Mucosa of gallbladder (tissue), 1 donor: ENCODE measurements around the gene BARX1. TPM values are rescaled to one million over a fixed set of nuclear protein-coding genes. Genes with fewer than 3 reads are reported as not detected.

Source experiments
- DNase-seq: peaks from one replicate; pipeline ENCODE4 v3.0.0-alpha.2; 2020; ENCODE audit warnings: low spot score
- total RNA-seq: library from RNA; stranded (reverse); gene quantifications from one replicate; pipeline ENCODE4 v1.2.1, GENCODE V29; 2021
- donor health status: DM: no; HTN: no; CAD: no.

BARX1 gene
- total RNA-seq, 1 donor from 2014 or later: 2.9 TPM

- no peak for DNase-seq
Observed at GRCh38 chr9:93917121-93917853, 37.9 kb downstream of the BARX1 start.

GRCh38 chr9:93916358-93916757 lies 38.8 kb downstream of the BARX1 start:
- DNase-seq: no peak

GRCh38 chr9:93911801-93912554 lies 43.2 kb downstream of the BARX1 start:
- no peak for DNase-seq

DNA sequence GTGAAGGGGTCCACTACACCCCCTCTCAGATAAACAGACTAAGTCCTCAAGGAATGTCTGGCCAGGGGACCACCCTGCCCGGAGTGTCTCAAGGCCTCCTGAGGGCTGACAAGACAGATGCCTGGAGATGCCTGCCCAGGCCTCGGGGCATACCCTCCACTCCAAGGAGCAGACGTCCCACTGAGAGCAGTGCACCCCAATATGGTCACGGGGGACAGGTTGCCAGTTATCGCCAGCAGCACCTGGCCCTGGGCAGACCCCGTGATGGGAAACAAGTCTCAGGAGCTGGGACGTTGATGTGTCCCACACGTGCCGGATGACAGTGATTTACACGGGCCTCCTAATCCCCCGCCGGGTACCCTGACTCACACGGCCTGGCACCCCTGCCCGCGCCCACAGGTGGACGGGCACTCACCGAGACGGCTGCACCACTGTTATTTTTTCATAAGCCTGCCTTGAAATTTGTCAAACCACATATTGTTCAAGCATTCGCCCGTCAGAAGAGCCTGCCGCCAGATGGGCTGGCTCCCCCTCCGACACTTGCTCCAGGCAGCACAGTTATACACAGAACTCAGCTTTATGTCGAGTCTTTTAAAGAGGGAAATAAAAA lies 43.9 kb downstream of the BARX1 start:
- no peak for DNase-seq

- DNase-seq: no peak
Observed at GRCh38 chr9:93910598-93910997, 44.6 kb downstream of the BARX1 start.

DNA sequence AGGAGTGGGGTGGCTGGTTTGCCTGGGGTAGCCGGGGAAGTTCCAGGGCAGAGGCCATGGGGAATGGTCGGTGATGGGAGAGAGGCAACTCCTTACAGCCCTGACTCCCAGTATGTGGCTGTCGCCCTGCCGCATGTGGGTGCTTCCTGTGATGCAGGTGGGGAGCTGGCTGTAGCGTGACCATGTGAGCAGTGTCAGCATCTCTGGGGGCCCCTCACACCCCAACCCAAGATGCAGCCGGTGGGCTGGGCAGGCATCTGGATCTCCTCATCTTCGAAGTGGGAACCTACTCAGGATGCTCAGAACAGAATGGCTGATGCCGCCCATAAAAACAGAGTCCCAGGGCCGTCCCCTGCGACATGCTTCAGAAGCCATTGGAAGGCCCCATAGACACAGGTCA lies 45.0 kb downstream of the BARX1 start:
- DNase-seq: no peak

GRCh38 chr9:93909242-93909616 lies 45.9 kb downstream of the BARX1 start:
- no peak for DNase-seq

DNA sequence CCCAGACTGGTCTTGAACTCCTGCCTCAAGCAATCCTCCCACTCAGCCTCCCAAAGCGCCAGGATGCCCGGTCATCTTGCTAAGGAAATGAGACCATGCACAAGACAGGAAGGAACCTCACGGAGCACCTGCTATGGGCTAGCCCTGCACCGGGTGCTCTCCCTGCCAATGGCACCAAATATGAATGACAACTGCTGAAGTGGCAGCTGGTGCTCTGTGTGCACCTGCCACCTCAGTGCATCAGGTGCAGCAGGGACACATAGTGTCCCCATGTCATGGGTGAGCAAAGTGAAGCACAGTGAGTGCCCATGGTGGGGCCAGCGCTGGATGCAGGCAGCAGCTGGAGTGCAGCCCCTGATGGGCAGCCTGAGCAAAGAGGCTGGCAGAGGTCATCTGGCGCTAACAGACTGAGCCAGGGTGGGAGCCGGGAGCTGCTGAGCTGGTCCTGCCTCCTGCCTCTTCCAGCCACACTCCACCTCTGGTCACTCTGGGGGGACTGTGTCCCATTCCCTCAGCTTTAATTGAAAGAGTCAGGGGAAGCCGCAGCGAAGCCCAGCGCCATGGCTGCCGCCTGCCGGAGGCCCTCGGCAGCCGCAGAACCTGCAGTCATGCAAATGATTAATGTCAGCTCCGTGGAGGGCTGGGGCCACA lies 46.4 kb downstream of the BARX1 start:
- no peak for DNase-seq

- DNase-seq: no peak
Observed at GRCh38 chr9:93907551-93908199, 47.5 kb downstream of the BARX1 start.

DNA sequence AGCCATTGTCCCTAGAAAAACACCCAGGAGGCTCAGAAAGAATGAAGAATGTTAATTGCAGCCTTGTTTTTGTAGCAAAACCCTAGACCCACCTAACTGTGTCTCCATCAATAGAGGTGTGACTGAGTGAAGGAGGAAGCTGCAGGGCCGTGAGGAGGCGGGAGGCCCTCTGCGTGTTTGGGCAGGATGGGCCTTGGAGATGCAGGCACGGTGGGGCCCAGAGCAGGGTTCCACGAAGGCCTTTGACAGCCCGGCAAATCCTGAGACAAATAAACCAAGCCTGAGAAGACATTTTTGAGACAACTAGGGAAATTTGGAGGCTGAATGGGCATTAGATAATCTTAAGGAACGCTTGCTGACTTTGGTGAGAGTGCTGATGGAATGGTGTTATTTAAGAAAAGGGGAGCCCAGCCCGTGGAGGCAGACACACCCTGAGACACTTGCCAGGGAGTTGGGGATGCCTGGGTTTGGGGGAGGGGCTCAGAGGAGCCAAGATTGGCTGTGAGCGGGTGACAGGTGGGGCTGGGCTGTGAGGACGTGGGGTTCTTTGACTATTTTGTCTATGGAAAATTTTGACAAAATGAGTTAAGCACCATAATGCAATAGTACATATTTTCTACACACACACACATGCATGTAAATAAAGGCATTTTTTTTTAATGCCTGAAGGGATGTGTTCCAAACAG lies 48.8 kb downstream of the BARX1 start:
- DNase-seq: no peak

DNA sequence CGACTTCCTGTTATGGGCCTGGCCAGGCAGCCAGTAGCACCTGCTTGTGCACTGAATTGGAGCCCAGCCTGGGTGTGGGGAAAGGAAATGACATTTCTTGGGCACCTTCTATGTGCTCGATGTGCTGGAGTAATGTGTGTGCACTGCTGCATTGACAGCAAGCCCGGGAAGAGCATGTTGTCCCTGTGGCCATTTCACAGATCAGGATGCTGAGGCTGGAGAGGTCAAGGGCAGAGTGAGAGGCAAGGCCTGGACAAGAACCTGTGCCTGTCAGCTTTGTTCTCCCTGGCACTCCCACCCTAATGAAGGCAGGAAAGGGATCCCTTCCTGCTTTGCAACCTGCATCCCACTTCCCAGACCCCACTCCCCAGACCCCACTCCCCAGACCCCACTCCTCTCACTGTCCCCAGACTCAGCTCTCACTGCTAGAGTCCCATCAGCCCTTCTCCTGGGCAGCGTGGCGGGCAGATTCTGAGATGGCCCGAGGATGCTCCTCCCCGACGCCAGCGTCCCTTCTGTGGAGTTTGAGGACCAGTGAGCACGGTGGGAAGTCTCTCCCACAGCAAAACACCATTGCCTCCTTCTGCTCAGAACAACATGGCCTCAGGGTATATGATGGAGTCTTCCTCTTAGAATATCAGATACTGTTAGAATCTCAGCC lies 49.6 kb downstream of the BARX1 start:
- DNase-seq: no peak

GRCh38 chr9:93904649-93905472 lies 50.3 kb downstream of the BARX1 start:
- no peak for DNase-seq

DNA sequence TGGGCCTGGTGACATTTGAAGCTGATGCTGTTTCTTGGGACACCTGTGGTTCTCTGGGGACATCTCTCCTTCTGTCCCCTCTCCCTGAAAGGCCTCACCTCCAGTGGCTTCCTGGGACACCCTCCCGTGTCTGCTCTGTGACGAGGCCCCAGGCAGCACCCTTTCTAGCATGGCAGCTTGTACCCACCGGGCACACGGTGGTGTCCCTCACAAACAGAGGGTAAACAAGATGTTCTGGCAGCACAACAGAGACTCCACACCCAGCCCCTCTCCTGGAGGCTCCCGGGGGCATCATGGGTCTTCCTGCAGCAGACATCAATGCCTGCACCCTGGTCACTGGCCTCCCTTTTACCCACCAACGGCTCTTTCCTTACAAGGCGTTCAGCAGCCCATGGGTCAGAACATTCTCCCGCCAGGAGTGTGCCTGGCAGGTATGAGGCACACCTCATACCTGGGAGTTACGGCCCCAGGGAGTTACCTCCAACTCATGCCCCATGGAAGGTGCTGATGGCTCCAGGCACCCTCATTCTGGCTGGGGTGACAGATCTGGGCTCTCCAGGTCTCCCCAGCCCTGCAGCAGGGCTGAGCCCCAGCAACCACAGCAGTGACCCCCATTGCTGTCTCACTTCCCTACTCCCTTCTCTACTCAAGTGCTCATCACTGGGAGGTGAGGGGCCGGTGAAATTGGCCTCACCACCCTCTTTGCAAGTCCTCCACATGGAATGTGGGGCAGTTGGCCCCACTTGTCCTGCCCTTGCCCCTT lies 51.1 kb downstream of the BARX1 start:
- DNase-seq: no peak

GRCh38 chr9:93902780-93903655 lies 52.1 kb downstream of the BARX1 start:
- DNase-seq: no peak

GRCh38 chr9:93902051-93902779 lies 52.9 kb downstream of the BARX1 start:
- DNase-seq: no peak
